ENCODE data around the gene NEB.

DNA sequence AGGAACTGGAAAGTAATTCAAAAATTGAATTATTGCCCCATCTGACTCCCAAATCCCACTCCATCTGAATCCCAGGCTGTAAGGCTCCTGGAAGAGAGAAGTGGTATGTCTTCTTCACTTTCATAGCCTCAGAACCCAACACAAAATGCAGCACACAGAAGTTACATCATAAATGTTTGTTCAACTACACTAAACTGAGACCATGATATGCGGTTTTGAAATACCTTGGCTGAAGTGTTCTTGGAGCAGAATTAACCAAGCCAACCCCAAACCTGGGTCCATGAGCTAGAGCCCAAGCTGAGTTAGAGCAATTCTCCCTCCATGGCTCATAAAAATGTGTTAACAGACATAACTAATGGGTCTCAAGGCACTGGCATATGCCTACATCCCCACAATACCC lies 23.3 kb downstream of the NEB start:
- TF ChIP-seq, protein P1, sequence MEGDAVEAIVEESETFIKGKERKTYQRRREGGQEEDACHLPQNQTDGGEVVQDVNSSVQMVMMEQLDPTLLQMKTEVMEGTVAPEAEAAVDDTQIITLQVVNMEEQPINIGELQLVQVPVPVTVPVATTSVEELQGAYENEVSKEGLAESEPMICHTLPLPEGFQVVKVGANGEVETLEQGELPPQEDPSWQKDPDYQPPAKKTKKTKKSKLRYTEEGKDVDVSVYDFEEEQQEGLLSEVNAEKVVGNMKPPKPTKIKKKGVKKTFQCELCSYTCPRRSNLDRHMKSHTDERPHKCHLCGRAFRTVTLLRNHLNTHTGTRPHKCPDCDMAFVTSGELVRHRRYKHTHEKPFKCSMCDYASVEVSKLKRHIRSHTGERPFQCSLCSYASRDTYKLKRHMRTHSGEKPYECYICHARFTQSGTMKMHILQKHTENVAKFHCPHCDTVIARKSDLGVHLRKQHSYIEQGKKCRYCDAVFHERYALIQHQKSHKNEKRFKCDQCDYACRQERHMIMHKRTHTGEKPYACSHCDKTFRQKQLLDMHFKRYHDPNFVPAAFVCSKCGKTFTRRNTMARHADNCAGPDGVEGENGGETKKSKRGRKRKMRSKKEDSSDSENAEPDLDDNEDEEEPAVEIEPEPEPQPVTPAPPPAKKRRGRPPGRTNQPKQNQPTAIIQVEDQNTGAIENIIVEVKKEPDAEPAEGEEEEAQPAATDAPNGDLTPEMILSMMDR (conservative IDR thresholded peaks at IDR 0.05; ENCODE audit: low read length) = no peak
- TF ChIP-seq EZH2phosphoT487 (IDR thresholded peaks at IDR 0.05; ENCODE audit: borderline replicate concordance) = no peak

Measured in Loucy (cell line).